ENCODE measurements around the gene OR13C4.
"Not testable (repeated sequence)": the region's sequence is repeated elsewhere in the genome, so short reads cannot be mapped to it uniquely, and the experiment has no call there.

OR13C4 gene
- total RNA-seq = 0 reads per million in 2 experiments

GRCh38 chr9:104527109-104527508, at the start of gene OR13C4:
OR13C4 (minus strand) TSS chr9:104527209; CDS start chr9:104527209, 0 bp downstream.
- no peak for DNase-seq (ENCODE audit: low read depth)

DNA sequence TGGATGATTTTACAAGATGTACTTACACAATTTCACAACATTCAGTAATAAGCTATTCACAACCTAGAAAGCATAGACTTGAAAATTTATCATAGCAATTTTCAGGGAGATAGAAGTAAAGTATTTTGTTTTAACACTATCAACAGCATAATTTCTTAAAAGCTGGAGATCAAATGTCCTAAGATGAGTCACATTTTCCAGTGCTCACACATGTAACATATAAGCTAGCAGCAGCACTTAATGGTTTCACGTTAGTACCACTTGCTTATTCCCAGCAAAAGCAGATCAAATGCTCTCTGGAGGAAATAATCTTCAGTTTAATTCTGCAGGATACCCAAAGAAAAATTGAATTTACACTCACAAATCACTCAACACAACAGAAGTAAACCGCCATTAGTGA, 48.4 kb upstream of the OR13C4 start:
- no peak for DNase-seq (ENCODE audit: low read depth)

GRCh38 chr9:104572612-104573011, 45.6 kb upstream of the OR13C4 start:
- DNase-seq (ENCODE audit: low read depth) = no peak

- no peak for DNase-seq (ENCODE audit: low read depth)
These were observed 41.9 kb upstream of the OR13C4 start, which contains the start of gene OR13C8 for GRCh38 chr9:104568868-104569267. OR13C8 (plus strand) TSS chr9:104569168; CDS start chr9:104569168, 0 bp downstream.

GRCh38 chr9:104564358-104564757, 37.3 kb upstream of the OR13C4 start:
- DNase-seq (ENCODE audit: low read depth) = no peak

- DNase-seq (ENCODE audit: low read depth) = no peak
These were observed 30.0 kb upstream of the OR13C4 start for GRCh38 chr9:104556830-104557634.

DNA sequence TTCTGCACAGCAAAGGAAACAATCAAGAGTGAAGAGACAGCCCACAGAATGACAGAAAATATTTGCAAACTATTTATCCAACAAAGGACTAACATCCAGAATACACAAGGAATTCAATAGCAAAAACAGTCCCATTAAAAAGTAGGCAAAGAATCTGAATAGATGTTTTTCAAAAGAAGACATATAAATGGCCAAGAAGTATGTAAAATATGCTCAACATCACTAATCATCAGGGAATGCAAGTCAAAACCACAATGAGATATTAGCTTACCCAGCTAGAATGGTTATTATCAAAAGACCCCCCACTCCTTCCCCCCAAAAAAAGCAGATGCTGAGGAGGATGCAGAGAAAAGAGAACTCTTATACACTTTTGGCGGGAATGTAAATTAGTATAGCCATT, 28.5 kb upstream of the OR13C4 start:
- DNase-seq (ENCODE audit: low read depth) = no peak

DNA sequence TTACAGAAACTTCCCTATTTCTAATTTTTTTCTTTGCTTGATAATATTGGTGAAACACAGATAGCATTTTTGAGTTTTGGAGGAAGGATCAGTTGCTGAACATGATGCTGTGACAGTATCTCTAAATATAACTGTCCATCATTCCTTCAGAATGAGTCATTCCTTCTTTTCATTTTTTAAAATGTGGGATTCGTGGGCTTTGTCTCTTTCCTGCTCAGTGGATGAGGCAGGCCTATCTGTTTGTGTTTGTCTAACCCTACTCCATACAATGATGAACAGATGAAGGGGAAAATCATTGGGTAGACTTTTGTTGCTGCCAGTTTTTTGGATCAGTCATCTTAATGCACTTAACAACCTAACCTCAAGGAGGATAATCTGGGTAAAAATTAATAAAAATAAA, 26.3 kb upstream of the OR13C4 start:
- DNase-seq (ENCODE audit: low read depth) = no peak

- DNase-seq (ENCODE audit: low read depth) = no peak
These were observed 17.6 kb upstream of the OR13C4 start for GRCh38 chr9:104544644-104545043.

GRCh38 chr9:104539275-104539674, 12.3 kb upstream of the OR13C4 start:
- DNase-seq (ENCODE audit: low read depth) = no peak

DNA sequence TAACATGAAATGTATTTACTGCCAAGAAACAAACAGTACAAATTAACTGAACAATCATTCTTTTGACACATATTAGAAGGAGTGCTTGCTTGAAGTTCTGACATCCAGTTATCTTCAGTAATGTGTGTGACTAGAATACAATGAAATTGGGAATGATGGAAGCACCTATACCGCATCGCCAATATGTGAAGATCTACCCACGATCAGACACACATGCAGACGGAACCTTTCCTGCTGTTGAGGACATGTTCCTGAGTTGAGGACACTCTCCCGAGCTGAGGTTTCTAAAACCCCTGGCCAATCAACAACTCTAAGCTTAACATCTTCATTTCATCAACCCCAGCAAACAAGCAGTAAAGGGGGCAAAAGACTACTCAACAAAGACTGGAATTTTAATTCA, 9.7 kb upstream of the OR13C4 start, which contains the start of gene OR13C3:
TSS of gene OR13C3 (minus strand) at position 101 of the 400 bp plus-strand sequence. CDS start 133 bp downstream, outside the sequence.
- no peak for DNase-seq (ENCODE audit: low read depth)

DNA sequence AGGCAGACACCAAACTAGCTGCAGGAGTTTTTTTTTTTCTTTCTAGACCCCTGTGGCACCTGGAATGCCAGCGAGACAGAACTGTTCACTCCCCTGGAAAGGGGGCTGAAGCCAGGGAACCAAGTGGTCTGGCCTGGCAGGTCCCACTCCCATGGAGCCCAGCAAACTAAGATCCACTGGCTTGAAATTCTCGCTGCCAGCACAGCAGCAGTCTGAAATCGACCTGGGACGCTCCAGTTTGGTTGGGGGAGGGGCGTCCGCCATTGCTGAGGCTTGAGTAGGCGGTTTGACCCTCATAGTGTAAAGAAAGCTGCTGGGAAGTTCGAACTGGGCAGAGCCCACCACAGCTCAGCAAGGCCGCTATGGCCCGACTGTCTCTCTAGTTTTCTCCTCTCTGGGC, 6.8 kb downstream of the OR13C4 start:
- DNase-seq (ENCODE audit: low read depth) = not testable (repeated sequence)

- no peak for DNase-seq (ENCODE audit: low read depth)
These were observed 12.1 kb downstream of the OR13C4 start for GRCh38 chr9:104514901-104515300.

DNA sequence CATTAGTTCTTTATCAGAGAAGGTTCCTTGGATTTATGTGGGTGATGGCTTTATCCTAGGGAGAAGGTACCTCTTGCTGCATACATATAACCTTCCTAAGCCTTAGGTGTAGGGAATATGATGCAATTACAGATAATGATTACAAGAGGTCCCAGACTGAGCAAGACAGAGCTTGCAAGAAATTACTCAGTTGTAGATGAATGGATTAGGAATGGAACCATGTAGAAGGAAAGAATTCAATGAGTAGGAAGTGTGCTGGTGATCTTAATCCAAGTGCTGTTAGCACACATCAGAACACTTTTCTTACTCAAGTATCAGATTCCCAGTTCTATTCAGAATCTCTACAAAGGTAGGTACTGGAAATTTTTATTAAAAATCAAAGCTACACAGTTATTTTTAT, 20.4 kb downstream of the OR13C4 start:
- DNase-seq (ENCODE audit: low read depth) = no peak

DNA sequence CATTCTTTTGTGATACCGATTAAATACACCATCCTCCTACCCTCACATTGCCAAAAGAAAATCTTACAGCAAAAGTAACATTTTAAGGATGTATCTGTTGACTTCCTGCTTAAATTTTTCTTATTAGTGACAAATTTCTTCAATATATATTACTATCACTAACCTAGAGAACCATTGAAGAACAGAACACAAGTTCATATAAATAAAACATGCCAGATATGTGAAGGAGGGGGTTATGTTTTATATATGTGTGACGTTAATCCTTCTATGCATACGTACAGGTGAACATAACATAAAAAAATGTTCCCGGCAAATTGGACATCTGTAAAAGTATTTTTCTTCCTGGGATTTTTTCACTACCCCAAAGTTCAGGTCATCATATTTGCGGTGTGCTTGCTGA, 23.0 kb downstream of the OR13C4 start, which contains the start of gene OR13F1:
TSS of gene OR13F1 (plus strand) at position 301 of the 400 bp plus-strand sequence. CDS start at position 301, 0 bp downstream.
- DNase-seq (ENCODE audit: low read depth) = no peak

DNA sequence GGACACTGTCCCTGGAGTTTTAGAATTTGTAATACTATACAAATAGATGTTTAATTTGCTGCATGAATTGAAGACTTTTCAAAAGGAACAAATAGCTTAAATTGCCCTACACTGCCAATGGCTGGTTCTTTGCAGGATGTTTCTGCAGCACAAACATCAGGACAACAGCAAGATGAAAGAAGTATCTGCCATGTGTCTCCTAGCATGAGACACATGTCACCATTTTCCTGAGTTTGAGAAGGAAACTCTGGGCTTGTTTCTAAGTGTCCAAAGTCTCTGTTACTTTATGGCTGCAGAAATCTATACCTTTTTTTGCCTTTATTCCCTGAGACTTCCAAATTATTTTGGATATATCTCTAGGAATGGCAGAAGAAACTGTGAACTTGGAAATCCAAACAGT, 23.6 kb downstream of the OR13C4 start:
- no peak for DNase-seq (ENCODE audit: low read depth)

GRCh38 chr9:104494808-104495207, 32.2 kb downstream of the OR13C4 start:
- DNase-seq (ENCODE audit: low read depth) = no peak

- DNase-seq (ENCODE audit: low read depth) = no peak
These were observed 42.0 kb downstream of the OR13C4 start for GRCh38 chr9:104485014-104485413.

DNA sequence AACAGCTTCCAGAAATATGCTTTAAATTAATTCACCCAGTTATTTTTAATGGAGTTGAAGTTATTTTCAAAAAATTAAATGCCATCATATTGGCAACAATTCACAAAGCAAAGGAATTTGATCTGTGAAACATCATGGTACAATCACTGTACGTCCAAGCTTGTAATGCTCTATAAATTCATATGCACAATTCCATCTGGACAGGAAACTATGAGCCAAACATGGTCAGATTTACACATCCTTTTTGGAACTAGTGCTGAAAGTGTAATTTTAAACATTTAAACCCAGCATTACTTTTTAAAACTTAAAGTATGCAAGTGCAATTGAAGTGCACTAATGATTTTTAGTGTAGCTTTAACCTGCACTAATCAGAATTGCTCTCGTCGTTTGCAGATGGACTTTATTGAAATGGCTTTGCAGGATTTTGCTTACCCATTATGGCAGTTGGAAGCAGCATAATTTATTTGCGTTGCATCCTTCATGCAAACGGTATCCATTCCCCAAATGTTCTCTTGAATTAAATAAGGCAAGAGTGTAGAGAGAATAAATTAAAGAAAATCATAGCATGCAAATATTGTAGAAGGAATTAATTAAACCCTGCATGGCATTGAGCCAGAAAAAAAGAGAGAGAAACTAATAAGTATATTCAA, 44.0 kb downstream of the OR13C4 start:
- no peak for DNase-seq (ENCODE audit: low read depth)

All from T follicular helper cell (primary cell).